OCI-LY1 (cell line): Measurements from ENCODE around the gene CDH4.

Source experiments
- EZH2 ChIP-seq: fragments of 200-600 bp; sonication (generic), shearing (Covaris generic); IDR thresholded peaks from 2 replicates; pipeline ENCODE4 v1.8.0; 2017; ENCODE audit warnings: borderline replicate concordance, mixed run types, mild to moderate bottlenecking, antibody characterized with exemption, low read length, moderate library complexity, mixed read lengths
- TF ChIP-seq, protein P1 (sequence below): fragments of 200-600 bp; sonication (generic), shearing (Covaris generic); IDR thresholded peaks from 2 replicates; pipeline ENCODE4 v1.5.1; 2017; ENCODE audit warnings: mild to moderate bottlenecking, antibody characterized with exemption, low read length, moderate library complexity, mixed read lengths

GRCh38 chr20:61815678-61816077, 563.6 kb downstream of the CDH4 start:
- TF ChIP-seq, protein P1, sequence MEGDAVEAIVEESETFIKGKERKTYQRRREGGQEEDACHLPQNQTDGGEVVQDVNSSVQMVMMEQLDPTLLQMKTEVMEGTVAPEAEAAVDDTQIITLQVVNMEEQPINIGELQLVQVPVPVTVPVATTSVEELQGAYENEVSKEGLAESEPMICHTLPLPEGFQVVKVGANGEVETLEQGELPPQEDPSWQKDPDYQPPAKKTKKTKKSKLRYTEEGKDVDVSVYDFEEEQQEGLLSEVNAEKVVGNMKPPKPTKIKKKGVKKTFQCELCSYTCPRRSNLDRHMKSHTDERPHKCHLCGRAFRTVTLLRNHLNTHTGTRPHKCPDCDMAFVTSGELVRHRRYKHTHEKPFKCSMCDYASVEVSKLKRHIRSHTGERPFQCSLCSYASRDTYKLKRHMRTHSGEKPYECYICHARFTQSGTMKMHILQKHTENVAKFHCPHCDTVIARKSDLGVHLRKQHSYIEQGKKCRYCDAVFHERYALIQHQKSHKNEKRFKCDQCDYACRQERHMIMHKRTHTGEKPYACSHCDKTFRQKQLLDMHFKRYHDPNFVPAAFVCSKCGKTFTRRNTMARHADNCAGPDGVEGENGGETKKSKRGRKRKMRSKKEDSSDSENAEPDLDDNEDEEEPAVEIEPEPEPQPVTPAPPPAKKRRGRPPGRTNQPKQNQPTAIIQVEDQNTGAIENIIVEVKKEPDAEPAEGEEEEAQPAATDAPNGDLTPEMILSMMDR, result no peak
- TF ChIP-seq EZH2, result no peak
